PFSK-1 (cell line): ENCODE results near the gene HSD17B4.

Experiments used
- FOXP2 ChIP-seq: optimal IDR thresholded peaks from 2 replicates; pipeline ENCODE3; 2011; ENCODE audit warnings: borderline replicate concordance, control low read depth, inconsistent platforms; ENCODE audit not compliant: insufficient read depth; ENCODE audit errors: extremely low read length, extremely low read depth
- POLR2AphosphoS5 ChIP-seq: IDR thresholded peaks from 2 replicates; pipeline ENCODE4 v1.6.1; 2012; ENCODE audit warnings: low read depth, mild to moderate bottlenecking, control low read depth, low read length, moderate library complexity
- REST ChIP-seq, 2 experiments: IDR thresholded peaks; 2 replicates each; pipeline versions ENCODE4 v1.6.1 to v1.8.0; 2011 to 2012; ENCODE audit warnings: low read depth in 2 of 2, low read length in 2 of 2, control low read depth in 1 of 2, inconsistent platforms in 1 of 2, mild to moderate bottlenecking in 1 of 2, moderate library complexity in 1 of 2; ENCODE audit not compliant: insufficient read depth in 1 of 2
- SIN3A ChIP-seq: IDR thresholded peaks from 2 replicates; pipeline ENCODE4 v1.6.1; 2012; ENCODE audit warnings: mild to moderate bottlenecking, low read length, moderate library complexity, borderline replicate concordance; ENCODE audit not compliant: insufficient read depth
- TAF1 ChIP-seq: IDR thresholded peaks from 2 replicates; pipeline ENCODE4 v1.6.1; 2012; ENCODE audit warnings: low read length, control low read depth, borderline replicate concordance; ENCODE audit not compliant: insufficient read depth

The HSD17B4 gene

GRCh38 chr5:119412279-119413227 is 39.7 kb upstream of the HSD17B4 start:
- no peak for TF ChIP-seq REST (IDR thresholded peaks at IDR 0.05; ENCODE audit: insufficient read depth in 1 of 2, low read depth in 2 of 2, low read length in 2 of 2)
- TF ChIP-seq FOXP2: no peak
- TF ChIP-seq TAF1: no peak
- TF ChIP-seq POLR2AphosphoS5: no peak
- no peak for TF ChIP-seq SIN3A

GRCh38 chr5:119417891-119418605 is 34.2 kb upstream of the HSD17B4 start:
- TF ChIP-seq SIN3A (no peak), TAF1 (no peak), REST (IDR thresholded peaks at IDR 0.05; ENCODE audit: insufficient read depth in 1 of 2, low read depth in 2 of 2, low read length in 2 of 2) (no peak), POLR2AphosphoS5 (no peak), FOXP2 (no peak)

- TF ChIP-seq TAF1 (no peak), REST (IDR thresholded peaks at IDR 0.05; ENCODE audit: insufficient read depth in 1 of 2, low read depth in 2 of 2, low read length in 2 of 2) (no peak), POLR2AphosphoS5 (no peak), FOXP2 (no peak), SIN3A (no peak)
These were observed 33.6 kb upstream of the HSD17B4 start for GRCh38 chr5:119418606-119419100.

GRCh38 chr5:119420169-119420568 is 32.1 kb upstream of the HSD17B4 start:
- no peak for TF ChIP-seq POLR2AphosphoS5
- no peak for TF ChIP-seq TAF1
- TF ChIP-seq REST (IDR thresholded peaks at IDR 0.05; ENCODE audit: insufficient read depth in 1 of 2, low read depth in 2 of 2, low read length in 2 of 2): no peak
- TF ChIP-seq SIN3A: no peak
